Right forelimb (tissue), 1 donor: Measurements from ENCODE around the gene FTO.
"Not testable (repeated sequence)": the region's sequence is repeated elsewhere in the genome, so short reads cannot be mapped to it uniquely, and the experiment has no call there.

Experiments
- DNase-seq: peaks from one replicate; pipeline ENCODE4 v3.0.0-alpha.2; 2018

FTO gene

DNA sequence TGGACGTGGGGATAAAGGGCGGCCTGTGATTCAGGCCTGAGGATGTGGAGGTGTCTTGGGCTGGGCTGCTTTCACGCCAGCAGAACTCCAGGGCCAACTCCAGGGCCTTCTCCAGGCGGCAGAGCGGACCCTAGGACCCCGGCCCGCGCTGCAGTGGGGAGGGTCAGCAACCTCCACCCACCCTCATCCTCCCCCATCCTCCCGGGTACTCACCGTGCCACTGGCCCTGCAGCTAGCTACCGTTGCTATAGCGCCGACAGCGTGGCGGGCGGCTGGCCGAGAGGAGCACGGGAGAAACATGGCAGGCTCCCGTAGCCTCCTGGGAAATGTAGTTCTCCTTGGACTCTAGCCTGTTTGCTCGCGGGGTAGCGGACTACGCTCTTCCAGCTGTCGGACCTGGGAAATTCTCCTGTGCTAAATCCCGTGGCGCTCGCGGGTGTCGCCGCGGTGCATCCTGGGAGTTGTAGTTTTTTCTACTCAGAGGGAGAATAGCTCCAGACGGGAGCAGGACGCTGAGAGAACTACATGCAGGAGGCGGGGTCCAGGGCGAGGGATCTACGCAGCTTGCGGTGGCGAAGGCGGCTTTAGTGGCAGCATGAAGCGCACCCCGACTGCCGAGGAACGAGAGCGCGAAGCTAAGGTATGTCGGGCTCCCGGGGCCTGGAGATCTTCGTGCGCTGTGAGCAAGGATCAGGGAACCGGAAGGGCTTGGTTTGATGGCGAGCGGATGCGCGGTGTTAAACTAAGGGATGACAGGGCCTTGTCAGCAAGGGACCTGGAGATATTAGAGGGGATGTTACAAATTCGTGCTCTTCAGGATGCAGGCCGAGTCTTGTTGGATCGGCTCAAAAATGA, at the start of gene FTO, which contains the start of gene RPGRIP1L:
Gene FTO (plus strand): TSS at position 567 of the 855 bp plus-strand sequence.
Gene RPGRIP1L (minus strand): TSS at position 270 of the 855 bp plus-strand sequence. CDS start 3,136 bp downstream, outside the sequence.
- peak; percentile 100 for DNase-seq

DNA sequence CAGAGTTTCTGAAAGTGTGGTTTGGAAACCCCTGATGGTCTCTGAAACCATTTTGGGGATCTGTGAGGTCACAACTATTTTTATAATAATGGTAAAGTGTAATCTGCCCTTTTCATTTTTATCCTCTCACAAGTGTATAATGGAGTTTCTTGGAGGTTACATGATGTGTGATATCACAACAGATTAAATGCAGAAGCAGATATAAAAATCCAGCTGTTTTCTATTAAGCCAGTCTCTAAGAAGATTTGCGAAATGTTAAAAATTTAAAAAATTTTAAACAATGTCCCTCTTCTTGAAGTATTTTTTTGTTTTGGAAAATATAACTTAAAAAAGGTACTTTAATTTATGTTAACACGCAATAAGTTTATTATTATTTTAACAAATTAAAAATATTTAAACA, 49.0 kb upstream of the FTO start:
- DNase-seq = no peak

DNA sequence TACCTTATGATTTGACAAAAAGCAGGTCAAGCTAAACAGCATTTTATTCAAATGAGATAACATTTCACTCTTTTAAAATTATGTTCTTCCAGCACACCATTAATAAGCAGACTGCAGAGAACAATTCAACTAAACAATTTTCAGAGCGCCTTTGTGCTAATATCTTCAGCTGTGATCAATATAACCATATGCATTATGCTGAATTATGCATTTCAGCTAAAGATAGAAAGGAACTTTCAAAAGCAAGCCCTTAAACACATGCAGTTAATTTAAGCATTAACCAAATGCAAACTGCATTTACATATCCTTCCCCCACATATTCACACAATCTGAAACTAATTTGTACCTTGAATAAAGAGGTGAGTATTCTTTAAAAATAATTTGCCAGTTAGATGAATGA, 41.9 kb upstream of the FTO start:
- DNase-seq = no peak

DNA sequence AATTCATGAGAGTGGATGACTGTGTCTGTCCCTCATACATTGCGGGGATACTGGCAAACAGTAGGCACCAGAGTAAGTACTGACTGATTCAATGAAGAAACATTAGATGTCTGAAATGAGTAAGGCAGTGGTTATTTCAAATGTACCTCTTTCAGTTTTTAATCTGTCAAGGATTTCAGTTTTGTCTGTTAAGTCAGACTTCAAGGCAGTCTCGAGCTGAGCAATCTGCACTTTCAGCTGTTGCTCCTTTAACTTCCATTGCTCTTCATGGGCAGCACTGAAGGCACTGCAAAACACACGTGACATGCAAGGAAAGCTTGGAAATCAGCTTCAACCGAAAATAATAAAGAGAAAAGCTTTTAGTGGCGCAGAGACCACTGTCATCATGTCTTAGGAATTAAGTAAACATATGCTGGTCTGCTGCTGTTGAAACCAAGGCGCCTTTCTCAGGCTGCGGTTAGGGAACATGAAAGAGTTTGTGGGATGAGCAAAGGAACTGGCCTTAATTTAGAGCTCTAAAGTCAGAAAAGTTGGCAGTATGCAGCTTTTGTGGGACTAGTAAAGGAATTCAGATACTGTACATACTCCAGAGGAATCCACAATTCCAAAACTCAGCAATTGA, 39.1 kb upstream of the FTO start:
- peak; percentile 50 for DNase-seq

DNA sequence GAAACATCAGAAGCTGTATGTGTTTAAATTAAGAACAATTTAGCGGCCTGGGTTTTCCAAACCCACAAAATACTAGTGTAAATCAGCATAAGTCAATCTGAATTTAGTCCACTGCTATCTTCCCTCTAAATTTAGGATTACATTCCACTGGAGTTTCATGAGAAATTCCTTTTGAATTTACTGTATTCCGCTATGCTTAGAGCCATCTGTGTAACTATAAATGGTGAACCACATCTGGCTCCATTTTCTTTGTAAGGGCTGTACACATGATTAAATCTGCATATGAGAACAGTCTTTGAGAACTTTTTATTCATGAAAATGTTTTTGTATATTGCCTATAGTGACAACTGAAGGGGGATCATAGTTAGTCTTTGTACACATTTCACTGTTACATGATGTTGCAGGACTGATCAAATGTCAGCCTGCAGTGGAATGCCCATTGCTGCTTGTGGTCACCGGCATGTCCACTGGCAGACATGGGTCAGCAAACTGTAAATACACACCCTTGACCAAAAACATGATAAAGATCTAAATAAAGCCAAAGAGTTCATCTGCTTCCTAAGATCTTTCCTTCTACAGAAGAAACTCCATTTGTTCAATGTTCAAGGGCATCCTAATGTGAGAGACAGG, 37.1 kb upstream of the FTO start:
- DNase-seq = no peak

DNA sequence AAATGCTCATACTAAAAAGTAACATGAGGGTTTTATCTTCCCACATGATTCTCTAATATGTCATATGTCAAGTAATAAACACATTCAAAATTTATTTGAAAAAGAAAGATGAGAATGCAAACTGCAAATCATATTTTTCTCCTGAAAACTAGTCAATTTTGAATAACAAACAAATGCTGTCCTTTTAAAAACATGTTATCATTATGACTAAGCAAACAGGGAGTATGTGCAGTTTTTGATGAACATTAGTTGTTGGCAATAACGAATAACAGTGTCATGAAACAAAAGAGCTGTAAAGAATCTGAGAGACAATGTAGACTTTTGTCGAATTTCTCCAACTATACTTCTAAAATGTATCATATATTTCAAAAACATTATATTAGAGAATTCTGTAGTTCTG, 35.1 kb upstream of the FTO start:
- DNase-seq = no peak

DNA sequence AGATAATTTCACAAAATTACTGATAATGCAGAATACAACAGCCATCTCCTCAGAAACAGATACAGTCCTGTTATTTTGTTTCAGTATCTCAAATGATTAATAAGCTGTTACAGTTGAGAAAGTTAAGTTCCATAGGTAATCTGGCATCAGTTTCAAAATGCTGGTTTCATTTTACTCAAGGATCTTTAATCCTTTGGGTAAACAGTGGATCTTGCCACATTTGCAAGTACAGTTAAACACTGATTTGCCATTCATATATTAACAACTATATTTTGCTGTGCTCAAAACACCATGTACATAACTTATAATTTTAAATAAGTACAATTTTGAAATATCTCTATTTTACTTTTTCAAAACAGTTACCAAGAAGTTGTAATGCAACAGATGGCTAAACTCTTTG, 31.5 kb upstream of the FTO start:
- DNase-seq = no peak

DNA sequence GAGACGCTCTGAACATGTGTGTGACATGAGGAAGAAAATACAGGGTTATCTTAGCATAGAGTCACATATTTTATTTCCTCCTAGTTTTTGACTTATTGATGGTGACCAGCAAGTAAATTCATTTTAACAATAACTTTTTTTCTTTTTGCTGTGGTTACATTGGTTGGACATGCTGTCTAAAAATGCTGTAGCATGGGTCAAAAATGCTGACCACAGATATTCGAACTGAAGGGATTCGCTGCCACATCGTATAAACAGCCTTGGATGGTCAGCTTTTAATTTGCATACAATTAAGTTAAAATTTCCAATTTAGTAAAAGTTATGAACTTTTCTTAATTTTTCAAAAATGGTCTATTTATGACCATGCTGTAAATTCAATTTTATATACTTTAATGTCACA, 30.8 kb upstream of the FTO start:
- no peak for DNase-seq

DNA sequence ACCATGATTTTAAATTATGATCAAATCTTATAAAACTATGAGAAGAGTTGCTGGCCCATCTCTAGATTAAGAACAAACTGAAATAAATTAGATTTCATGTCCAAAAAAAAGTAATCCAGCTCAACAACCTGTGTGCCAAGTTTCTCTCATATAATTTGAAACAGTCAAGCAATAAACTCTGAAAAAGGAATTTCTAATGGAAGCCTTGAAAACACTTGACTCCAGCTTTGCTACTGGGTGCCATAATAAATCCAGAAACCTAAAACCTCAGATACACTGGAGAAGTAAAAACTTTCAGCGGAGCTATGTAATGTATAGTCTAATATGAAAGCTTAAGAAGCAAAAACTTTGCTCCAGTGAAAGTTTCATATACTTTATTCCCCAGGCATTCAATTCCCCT, 25.8 kb upstream of the FTO start:
- DNase-seq = no peak

DNA sequence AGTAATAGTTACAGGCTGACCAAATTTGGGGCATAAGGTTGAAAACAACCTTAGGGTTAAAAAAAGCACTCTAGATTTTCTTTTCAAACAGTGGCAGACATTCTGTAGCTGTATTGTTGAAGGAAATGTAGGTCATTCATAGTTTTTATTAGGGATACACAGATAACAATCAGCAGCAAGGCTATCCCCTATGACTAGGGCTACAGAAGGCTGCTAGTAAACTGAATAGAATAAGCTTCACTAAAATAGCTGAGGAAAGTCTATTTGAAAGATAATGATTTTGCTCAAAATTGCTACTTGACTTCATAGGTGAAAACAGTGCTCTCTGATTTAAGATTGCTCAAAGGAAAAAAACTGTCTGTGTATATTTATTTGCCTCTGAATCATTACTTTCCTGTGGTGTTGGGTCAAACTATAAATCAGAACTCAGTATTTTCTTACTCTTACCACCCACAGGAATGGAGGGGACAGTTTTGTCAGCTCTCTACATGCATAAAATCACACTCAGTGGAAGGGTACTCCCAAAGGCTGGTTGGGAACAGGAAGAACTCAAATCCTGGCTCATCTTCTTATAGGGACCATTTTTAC, 25.1 kb upstream of the FTO start:
- DNase-seq = no peak

DNA sequence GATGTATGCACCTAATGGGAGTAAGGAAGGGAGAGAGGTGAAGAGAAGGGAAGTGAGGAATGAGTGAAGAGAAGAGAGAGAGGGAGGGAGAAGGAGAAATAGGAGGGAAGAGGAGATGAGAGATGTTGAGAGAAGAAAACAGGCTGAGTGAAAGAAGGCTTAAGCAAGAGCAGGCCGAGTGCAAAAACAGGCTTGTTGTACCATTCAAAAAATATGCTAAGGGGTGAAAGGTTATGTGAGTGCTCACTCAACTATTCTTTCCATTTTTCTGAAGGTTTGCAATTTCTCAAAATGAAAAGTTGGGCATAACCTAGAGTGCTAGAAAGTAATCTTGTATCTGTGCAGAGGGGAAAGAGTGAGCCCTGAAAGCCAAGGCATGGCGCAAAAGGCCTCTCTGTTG, 23.2 kb upstream of the FTO start:
- no peak for DNase-seq

DNA sequence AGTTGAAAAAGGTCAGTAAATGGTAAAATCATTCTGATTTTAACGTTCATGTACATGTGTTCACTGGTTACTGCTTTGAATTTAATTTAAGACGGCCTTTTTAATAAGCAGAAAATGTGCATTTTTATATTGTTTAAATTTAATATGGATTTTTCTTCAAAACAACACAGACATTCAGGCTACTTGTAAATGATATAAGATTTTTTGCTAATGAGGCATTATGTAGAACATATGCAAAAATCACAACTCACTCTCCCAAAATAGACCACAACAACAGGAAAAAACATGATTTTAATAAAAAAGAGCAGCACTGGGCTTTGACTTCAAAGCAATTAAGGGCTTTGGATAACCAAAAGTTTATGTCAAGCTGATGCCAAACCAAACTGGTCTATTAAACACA, 22.6 kb upstream of the FTO start:
- no peak for DNase-seq

DNA sequence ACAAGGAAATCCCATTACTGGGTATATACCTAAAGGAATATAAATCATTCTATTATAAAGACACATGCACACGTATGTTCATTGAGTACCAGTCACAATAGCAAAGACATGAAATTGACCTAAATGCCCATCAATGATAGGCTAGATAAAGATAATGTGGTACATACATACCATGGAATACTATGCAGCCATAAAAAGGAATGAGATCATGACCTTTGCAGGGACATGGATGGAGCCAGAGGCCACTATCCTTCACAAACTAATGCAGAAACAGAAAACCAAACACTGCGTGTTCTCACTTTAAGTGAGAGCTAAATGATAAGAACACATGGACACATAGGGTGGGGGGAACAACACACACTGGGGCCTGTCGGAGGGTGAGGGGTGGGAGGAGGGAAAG, 18.6 kb upstream of the FTO start:
- DNase-seq = not testable (repeated sequence)

DNA sequence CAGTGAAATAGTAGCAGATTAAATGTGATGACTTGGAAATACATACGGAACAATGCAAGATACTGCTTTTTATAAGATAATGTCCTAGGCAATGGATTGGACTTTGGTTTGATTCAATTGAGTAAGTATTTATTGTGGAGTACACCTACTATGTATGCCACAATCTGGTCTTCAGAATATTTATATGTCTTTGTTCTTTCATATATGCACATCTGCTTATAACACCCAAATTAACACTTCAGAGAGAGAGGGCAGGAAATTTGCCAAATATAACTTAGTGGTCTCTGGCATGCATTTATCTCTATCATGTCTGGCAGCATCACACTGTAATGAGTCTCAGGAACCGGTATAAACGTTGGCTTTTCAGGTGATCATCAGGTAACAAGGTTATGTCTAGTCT, 17.2 kb upstream of the FTO start:
- DNase-seq = no peak

DNA sequence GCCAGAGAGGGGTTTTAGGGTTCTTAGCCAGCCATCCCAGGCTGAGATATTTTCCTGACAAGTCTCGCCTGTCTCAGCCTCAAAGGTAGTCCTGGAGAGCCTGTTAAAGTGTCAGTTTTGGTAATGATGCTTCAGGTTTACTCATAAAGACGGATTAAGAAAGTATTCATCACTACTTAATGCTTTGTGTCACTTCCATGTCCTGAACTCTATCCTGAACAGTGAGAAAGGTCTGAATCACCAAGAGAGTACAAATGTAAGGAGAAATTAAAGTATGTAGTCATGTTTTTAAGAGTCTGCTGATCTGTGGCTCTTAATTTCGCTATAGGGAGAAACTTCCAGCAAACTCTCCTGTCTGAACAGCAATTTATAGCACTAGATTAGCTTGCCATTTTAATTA, 14.3 kb upstream of the FTO start:
- DNase-seq = no peak

DNA sequence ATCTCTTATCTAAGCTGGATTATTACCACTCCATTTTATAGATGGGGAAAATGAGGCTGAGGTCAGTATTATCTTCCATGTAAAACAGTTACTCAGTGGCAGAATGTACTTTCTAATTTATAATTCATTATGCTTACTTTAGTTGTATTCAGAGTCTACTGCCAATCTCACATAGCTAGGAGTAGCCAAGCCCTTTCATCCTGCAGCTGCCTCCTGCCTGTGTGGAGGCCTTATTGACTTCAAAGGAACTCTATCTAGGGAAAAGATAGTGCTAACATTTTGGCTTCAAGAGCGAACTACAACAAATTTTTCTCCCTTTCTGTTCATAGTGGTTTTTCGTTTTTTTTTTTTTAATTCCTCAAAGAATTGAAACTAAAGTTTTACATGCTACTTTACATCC, 13.2 kb upstream of the FTO start:
- no peak for DNase-seq

DNA sequence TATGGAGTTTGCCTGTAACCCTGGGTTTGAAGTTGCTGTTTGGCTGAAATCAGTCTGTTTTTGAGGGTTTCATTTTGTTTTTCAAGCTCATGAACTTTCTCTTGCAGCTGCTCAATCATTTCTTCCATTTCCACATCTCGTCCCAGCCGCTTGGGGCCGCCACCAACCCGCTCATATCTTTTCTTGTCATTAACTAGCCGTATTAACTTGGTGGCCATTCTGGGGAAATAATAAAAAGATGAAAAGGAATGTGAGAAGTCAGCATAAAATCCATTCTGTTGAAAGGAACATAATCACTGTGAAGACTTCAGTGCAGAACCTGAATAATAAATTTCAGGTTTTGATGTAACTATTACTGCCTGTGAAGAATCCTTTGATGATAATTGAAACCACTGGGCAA, 11.8 kb upstream of the FTO start:
- DNase-seq = no peak

DNA sequence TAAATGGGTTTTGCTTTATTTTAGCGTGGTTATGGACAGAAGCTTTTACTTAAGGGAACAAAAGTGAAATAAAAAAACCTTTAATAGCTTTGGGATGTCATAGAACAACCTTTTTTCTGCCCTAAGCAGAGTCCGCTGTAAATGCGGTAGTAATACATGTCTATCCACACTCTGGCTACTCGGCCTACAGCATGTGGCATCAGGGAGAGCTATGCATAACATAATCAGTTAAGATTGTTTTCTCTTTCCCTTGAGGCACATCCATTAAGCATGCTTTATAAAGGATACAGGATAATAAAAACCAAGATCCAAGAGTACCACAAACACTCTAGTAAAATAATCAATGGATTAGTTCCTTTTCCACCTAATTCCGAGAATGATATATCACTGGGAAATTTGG, 10.6 kb upstream of the FTO start:
- no peak for DNase-seq

DNA sequence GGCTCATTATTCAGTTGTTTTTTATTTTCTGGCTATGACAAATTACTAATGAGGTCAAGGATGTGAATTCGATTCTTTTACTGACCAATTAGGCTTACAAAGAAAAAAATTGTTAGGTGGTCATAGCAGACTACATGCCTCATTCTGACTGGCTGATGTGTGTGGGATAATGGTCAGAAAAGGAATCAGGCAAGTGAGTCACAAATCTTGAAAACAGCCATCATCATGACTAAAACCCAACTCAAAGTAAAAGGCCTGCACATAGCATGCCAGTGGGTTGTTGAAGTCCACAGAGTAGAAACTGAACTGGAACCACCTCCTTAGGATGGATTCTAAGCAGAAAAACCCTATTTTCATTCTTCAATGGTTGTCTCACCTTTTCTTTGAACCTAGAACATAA, 8.9 kb upstream of the FTO start:
- DNase-seq = no peak

DNA sequence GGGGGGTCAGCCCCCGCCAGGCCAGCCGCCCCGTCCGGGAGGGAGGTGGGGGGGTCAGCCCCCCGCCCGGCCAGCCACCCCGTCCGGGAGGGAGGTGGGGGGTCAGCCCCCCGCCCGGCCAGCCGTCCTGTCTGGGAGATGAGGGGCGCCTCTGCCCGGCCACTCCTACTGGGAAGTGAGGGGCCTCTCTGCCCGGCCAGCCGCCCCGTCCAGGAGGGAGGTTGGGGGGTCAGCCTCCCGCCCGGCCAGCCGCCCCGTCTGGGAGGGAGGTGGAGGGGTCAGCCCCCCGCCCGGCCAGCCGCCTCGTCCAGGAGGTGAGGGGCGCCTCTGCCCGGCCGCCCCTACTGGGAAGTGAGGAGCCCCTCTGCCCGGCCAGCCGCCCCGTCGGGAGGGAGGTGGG, 5.7 kb upstream of the FTO start:
- DNase-seq = not testable (repeated sequence)

DNA sequence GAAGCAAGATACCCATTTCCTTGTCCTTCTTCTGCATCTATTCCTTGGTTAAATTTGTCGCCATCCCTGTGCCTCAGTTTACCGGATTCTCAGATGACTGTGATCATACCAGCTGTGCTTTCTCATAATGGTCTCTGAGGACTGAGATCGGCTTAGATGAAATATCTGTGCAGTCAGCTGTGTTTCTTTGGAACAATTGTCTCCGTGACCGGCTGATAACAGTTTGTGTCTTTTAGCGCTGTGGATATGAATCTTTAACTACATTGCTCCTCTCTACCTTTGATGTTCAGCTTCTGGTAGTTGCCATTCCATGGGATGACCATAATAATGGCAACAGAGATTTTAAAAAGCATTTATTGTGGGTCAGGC, 473 bp downstream of the FTO start:
- DNase-seq = no peak

DNA sequence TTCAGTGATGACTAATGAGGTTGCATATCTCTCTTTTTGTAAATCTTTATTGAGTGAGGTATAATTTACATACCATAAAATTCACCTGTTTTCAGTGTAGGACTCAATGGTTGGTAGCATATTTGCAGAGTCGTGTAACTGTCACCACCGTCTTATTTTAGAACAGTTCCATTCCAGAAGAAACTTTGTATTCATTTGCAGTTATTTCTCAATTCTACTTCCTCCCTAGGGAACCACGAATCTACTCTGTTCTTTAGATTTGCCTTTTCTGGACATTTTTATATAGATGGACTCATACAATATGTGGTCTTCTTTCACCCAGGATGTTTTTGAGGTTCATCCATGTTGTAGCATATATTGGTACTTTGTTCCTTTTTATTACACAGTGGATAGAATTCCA, 3.7 kb downstream of the FTO start:
- DNase-seq = no peak

DNA sequence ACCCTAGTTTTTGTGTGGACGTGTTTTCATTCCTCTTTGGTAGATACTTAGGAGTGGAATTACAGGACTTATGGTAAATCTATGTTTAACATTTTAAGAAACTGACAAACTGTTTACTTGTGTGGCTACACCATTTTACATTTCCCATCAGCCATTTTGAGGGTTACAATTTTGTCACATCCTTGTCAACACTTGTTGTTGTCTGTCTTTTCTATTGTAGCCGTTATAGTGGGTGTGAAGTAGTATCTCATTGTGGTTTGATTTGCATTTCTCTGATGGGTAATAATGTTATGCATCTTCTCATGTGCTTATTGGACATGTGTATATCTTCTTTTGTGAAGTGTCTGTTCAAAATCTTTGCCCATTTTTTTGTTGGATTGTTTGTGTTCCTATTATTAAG, 4.5 kb downstream of the FTO start:
- DNase-seq = no peak

DNA sequence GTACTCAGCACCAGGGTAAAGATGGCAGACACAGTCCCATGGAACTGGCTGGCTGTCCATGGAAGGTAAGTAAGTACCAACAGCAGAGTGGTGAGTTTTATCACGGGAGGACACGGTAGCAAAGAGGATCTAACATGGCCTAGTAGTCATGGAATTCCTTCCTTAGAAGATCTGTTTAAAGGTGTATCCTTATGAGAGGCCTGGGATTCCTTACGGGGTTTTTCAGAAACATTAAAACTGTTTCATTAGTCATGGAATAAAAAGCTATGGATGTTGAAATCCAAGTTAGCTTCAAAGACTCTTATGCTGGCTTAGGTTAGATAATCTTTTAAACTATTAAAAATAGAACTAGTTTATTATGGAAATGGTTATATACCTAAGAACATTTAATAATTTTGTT, 7.4 kb downstream of the FTO start:
- DNase-seq = no peak
